CD14-positive monocyte (primary cell): ENCODE data around the gene HOXA5. TPM values are rescaled to one million over a fixed set of nuclear protein-coding genes. Genes with fewer than 3 reads are reported as not detected.
A peak's percentile ranks its signal among the peaks of the same experiment; 100 is the strongest.

Experiments
- DNase-seq, 3 donors: peaks; one replicate each; pipeline ENCODE4 v3.0.0-alpha.2; 2011 to 2022
- H2AFZ ChIP-seq: 2 replicates; pipeline ENCODE4 v1.6.0; 2012; ENCODE audit warnings: mild to moderate bottlenecking, low read depth, low read length, inconsistent platforms; ENCODE audit not compliant: insufficient read depth, poor library complexity, severe bottlenecking
- H3K27ac ChIP-seq, 2 donors: 1 replicate in 1 of 2; 2 replicates in 1 of 2; pipeline ENCODE4 v1.5.1; 2012 to 2013; ENCODE audit warnings: low read length in 2 of 2, control low read depth in 1 of 2, inconsistent platforms in 1 of 2, low read depth in 1 of 2, mild to moderate bottlenecking in 1 of 2
- H3K27me3 ChIP-seq, 2 donors: one replicate each; pipeline versions ENCODE4 v1.6.0 to v1.6.1; 2011 to 2013; ENCODE audit warnings: low read length in 2 of 2; ENCODE audit not compliant: control insufficient read depth in 2 of 2, insufficient read depth in 2 of 2
- H3K36me3 ChIP-seq, 2 donors: replicated peaks in 1 of 2; 1 replicate in 1 of 2; 2 replicates in 1 of 2; pipeline versions ENCODE4 v1.5.1 to v1.6.1; 2012 to 2013; ENCODE audit warnings: low read length in 2 of 2, control low read depth in 1 of 2, inconsistent platforms in 1 of 2, mild to moderate bottlenecking in 1 of 2; ENCODE audit not compliant: insufficient read depth in 2 of 2, control insufficient read depth in 1 of 2
- H3K4me1 ChIP-seq, 2 donors: 1 replicate in 1 of 2; 2 replicates in 1 of 2; pipeline versions ENCODE4 v1.5.1 to v1.6.1; 2012 to 2013; ENCODE audit warnings: low read length in 2 of 2, control low read depth in 1 of 2, inconsistent platforms in 1 of 2, mild to moderate bottlenecking in 1 of 2, moderate library complexity in 1 of 2; ENCODE audit not compliant: insufficient read depth in 2 of 2, control insufficient read depth in 1 of 2
- H3K4me2 ChIP-seq: replicated peaks from 2 replicates; pipeline ENCODE3; 2012; ENCODE audit warnings: low read length, moderate library complexity, mild to moderate bottlenecking; ENCODE audit not compliant: poor library complexity, severe bottlenecking; ENCODE audit errors: extremely low read depth
- H3K4me3 ChIP-seq, 3 experiments: fragments of 200-600 bp in 1 of 3; sonication (generic) in 1 of 3; replicated peaks in 1 of 3; 1 replicate in 2 of 3; 2 replicates in 1 of 3; pipeline ENCODE4 v1.5.1; 2011 to 2013; ENCODE audit warnings: low read length in 3 of 3, mild to moderate bottlenecking in 3 of 3, control low read depth in 2 of 3, low read depth in 2 of 3, inconsistent platforms in 1 of 3, moderate library complexity in 1 of 3
- H3K79me2 ChIP-seq: 2 replicates; pipeline ENCODE4 v1.6.0; 2012; ENCODE audit warnings: mild to moderate bottlenecking, control low read depth, inconsistent platforms, low read length, moderate library complexity; ENCODE audit not compliant: insufficient read depth
- H3K9ac ChIP-seq: 2 replicates; pipeline ENCODE4 v1.6.0; 2017; ENCODE audit warnings: low read length, mild to moderate bottlenecking; ENCODE audit not compliant: insufficient read depth, poor library complexity, severe bottlenecking
- H3K9me3 ChIP-seq, 2 donors: replicated peaks in 1 of 2; 1 replicate in 1 of 2; 2 replicates in 1 of 2; pipeline versions ENCODE4 v1.5.1 to v1.6.1; 2012 to 2013; ENCODE audit warnings: low read length in 2 of 2, control low read depth in 1 of 2; ENCODE audit not compliant: control insufficient read depth in 1 of 2, insufficient read depth in 1 of 2
- H4K20me1 ChIP-seq: 2 replicates; pipeline ENCODE4 v1.6.0; 2012; ENCODE audit warnings: mild to moderate bottlenecking, low read length, control low read depth, moderate library complexity; ENCODE audit not compliant: insufficient read depth
- H3K27ac Mint-ChIP-seq, 7 donors: one replicate each; pipeline ENCODE4 v1.8.0; 2020; ENCODE audit warnings: mild to moderate bottlenecking in 7 of 7, mixed read lengths in 7 of 7, moderate library complexity in 6 of 7, inconsistent platforms in 2 of 7
- H3K27me3 Mint-ChIP-seq, 3 donors: one replicate each; pipeline ENCODE4 v1.8.0; 2021 to 2022; ENCODE audit warnings: low read depth in 3 of 3, mild to moderate bottlenecking in 3 of 3, mixed read lengths in 3 of 3, moderate library complexity in 3 of 3, inconsistent platforms in 1 of 3
- H3K36me3 Mint-ChIP-seq, 2 donors: one replicate each; pipeline ENCODE4 v1.8.0; 2020; ENCODE audit warnings: mixed read lengths in 2 of 2, inconsistent platforms in 1 of 2, mild to moderate bottlenecking in 1 of 2
- H3K4me1 Mint-ChIP-seq: one replicate; pipeline ENCODE4 v1.8.0; 2020; ENCODE audit warnings: mild to moderate bottlenecking, mixed read lengths
- H3K4me3 Mint-ChIP-seq, 2 donors: one replicate each; pipeline ENCODE4 v1.8.0; 2020; ENCODE audit warnings: mild to moderate bottlenecking in 2 of 2, mixed read lengths in 2 of 2, moderate library complexity in 1 of 2
- H3K9me3 Mint-ChIP-seq, 7 donors: one replicate each; pipeline ENCODE4 v1.8.0; 2020 to 2022; ENCODE audit warnings: mixed read lengths in 7 of 7, mild to moderate bottlenecking in 6 of 7, moderate library complexity in 6 of 7, inconsistent platforms in 2 of 7
- WGBS: methylation state at CpG from one replicate; pipeline ENCODE4 v1.1.5; 2013; ENCODE audit warnings: missing lambda C conversion rate; ENCODE audit not compliant: insufficient coverage; 5-methylcytosine and 5-hydroxymethylcytosine counted together
- intact Hi-C, 2 donors: fragments of 100-400 bp; cut with micrococcal nuclease; formaldehyde crosslinking; loops; one replicate each; pipeline versions ENCODE4 v1.15.0 to v1.15.1; 2023
- polyA plus RNA-seq, 3 donors: library from polyadenylated mRNA; depleted of rRNA in 1 of 3; unstranded in 2 of 3; stranded (reverse) in 1 of 3; fragments of 300-500 nt in 2 of 3; fragments of >200 nt in 1 of 3; fragmentation: Illumina TruSeq in 2 of 3; gene quantifications; 1 replicate in 2 of 3; 2 replicates in 1 of 3; pipeline ENCODE4 v1.2.3, GENCODE V29; 2012 to 2021
- TF ChIP-seq, protein P1 (sequence below): fragments of 200-600 bp; IDR thresholded peaks from one replicate; pipeline ENCODE4 v1.8.0; 2022; ENCODE audit warnings: antibody characterized with exemption, mild to moderate bottlenecking

The HOXA5 gene
- polyA plus RNA-seq, 3 donors, result 0.85 to 3.0 (median 1.8) TPM

DNA sequence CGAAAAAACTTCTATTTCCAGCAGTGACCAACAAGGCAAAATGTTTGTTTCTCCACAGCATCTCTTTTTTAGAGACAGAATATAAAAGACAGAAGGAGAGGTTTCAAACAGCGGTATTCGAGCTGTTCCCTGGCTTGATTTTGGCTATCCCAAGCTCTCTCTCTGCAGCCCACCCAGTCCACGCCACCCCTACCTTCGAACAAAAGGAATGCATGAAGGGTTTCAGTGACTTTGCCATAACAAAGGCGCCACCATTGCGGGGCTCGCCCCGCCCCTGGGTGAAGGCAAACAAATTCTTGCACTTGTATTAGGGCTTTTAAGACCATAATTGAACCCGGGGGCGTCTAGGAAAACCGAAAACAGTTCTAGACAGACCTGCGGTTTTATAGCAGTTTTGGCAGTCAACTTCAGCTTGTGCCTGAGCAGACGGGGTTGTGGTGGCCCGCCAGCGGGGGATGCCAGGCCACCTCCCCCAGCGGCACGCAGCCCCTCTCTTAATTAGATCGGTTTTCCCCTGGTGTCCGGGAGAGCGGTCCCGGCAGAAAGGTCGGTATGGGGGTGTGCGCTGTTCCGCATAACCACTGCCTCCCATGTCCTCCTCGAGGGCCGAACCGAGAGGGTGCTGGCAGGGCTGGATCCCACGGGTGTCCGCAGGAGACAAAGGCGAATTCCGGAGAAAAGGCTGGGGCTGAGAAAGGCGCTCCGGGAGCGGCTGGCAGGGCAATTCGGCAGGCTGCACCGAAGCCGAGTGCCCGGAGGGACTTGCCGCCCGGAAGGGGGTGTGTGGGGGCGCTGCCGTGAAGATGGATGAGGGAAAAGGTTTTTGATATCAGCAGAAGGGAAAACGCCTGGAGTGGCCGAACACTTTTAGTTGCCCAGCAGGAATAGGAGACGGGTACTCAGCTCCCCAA lies 44.2 kb upstream of the HOXA5 start:
- peak overlapping the region in 2 of 3 experiments; percentile 42 to 67 for H3K4me3 ChIP-seq
- WGBS, result 5% methylated on average over 40 of the region's 46 CpGs

More for the DNA sequence above, 44.2 kb upstream of the HOXA5 start:
- H3K4me1 ChIP-seq, result peaks cover 57 to 61% of the 10 kb centered on the region in 2 donors
- Mint-ChIP-seq H3K27me3 (peaks cover 97 to 99% (median 98%) of the 10 kb centered on the region in 3 donors), H3K9me3 (peaks cover 3 to 62% (median 42%) of the 10 kb centered on the region in 7 donors), H3K4me1 (peaks cover 72% of the 10 kb centered on the region), H3K36me3 (peaks cover 18 to 33% of the 10 kb centered on the region in 2 donors), H3K4me3 (peak overlapping the region; percentile 83 to 92), H3K27ac (peak overlapping the region in 1 of 7 donors; percentile 57)
- intact Hi-C loops, result loop anchor here (5.0 kb wide), 1 partner anchor 35 kb away; the partner anchor contains the start of gene HOXA3 (in 2 of the 2)
- no peak for DNase-seq
- H4K20me1 ChIP-seq, result no peaks in the 10 kb centered on the region
- TF ChIP-seq, protein P1, sequence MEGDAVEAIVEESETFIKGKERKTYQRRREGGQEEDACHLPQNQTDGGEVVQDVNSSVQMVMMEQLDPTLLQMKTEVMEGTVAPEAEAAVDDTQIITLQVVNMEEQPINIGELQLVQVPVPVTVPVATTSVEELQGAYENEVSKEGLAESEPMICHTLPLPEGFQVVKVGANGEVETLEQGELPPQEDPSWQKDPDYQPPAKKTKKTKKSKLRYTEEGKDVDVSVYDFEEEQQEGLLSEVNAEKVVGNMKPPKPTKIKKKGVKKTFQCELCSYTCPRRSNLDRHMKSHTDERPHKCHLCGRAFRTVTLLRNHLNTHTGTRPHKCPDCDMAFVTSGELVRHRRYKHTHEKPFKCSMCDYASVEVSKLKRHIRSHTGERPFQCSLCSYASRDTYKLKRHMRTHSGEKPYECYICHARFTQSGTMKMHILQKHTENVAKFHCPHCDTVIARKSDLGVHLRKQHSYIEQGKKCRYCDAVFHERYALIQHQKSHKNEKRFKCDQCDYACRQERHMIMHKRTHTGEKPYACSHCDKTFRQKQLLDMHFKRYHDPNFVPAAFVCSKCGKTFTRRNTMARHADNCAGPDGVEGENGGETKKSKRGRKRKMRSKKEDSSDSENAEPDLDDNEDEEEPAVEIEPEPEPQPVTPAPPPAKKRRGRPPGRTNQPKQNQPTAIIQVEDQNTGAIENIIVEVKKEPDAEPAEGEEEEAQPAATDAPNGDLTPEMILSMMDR, result no peak
- H3K36me3 ChIP-seq, result no peaks in the 10 kb centered on the region
- H3K9me3 ChIP-seq, result peaks cover 13 to 69% of the 10 kb centered on the region in 2 donors
- H3K4me2 ChIP-seq, result peak overlapping the region; percentile 68
- peaks cover 93 to 96% of the 10 kb centered on the region in 2 donors for H3K27me3 ChIP-seq
- no peaks in the 10 kb centered on the region for H3K79me2 ChIP-seq
- H2AFZ ChIP-seq, result peak overlapping the region; percentile 32
- no peak overlapping the region for H3K27ac ChIP-seq
- no peak overlapping the region for H3K9ac ChIP-seq
